Aorta (tissue), 5 donors: ENCODE results near the gene CRMP1. TPM values are rescaled to one million over a fixed set of nuclear protein-coding genes. Genes with fewer than 3 reads are reported as not detected.

Experiments
- ATAC-seq: fragments of 200-7000 bp; cut with Tn5 transposase; one replicate; pipeline ENCODE4 v1.9.1; 2022; ENCODE audit warnings: moderate library complexity; ENCODE audit not compliant: low FRiP score
- DNase-seq, 2 donors: peaks; one replicate each; pipeline ENCODE4 v3.0.0-alpha.2; 2020
- H3K27ac ChIP-seq, 2 donors: one replicate each; pipeline ENCODE4 v1.5.1; 2013; ENCODE audit warnings: low read length in 2 of 2, mild to moderate bottlenecking in 2 of 2, moderate library complexity in 2 of 2, control low read depth in 1 of 2, inconsistent platforms in 1 of 2, low read depth in 1 of 2
- H3K27me3 ChIP-seq, 2 donors: one replicate each; pipeline ENCODE4 v1.6.1; 2013; ENCODE audit warnings: control low read depth in 1 of 2, low read length in 1 of 2, mild to moderate bottlenecking in 1 of 2, moderate library complexity in 1 of 2; ENCODE audit not compliant: insufficient read depth in 2 of 2, control insufficient read depth in 1 of 2
- H3K36me3 ChIP-seq, 2 donors: one replicate each; pipeline ENCODE4 v1.6.1; 2013; ENCODE audit warnings: control low read depth in 1 of 2, low read length in 1 of 2, mild to moderate bottlenecking in 1 of 2; ENCODE audit not compliant: insufficient read depth in 2 of 2, control insufficient read depth in 1 of 2
- H3K4me1 ChIP-seq, 2 donors: one replicate each; pipeline ENCODE4 v1.6.1; 2013; ENCODE audit warnings: low read length in 2 of 2, control low read depth in 1 of 2, mild to moderate bottlenecking in 1 of 2, moderate library complexity in 1 of 2; ENCODE audit not compliant: insufficient read depth in 2 of 2, control insufficient read depth in 1 of 2
- H3K4me3 ChIP-seq, 2 donors: one replicate each; pipeline ENCODE4 v1.5.1; 2013; ENCODE audit warnings: low read length in 2 of 2, control low read depth in 1 of 2, mild to moderate bottlenecking in 1 of 2
- H3K9me3 ChIP-seq: one replicate; pipeline ENCODE4 v1.6.1; 2013; ENCODE audit warnings: mild to moderate bottlenecking, low read length; ENCODE audit not compliant: control insufficient read depth
- WGBS, 2 donors: extraction: QIAGEN DNeasy Blood & Tissue Kit; methylation state at CpG; one replicate each; pipeline ENCODE4 v1.1.7; 2013; 5-methylcytosine and 5-hydroxymethylcytosine counted together
- intact Hi-C, 2 donors: fragments of 100-400 bp; cut with DNase I; formaldehyde crosslinking; loops; one replicate each; pipeline versions ENCODE4 v1.14.2 to v1.15.0; 2022
- long read RNA-seq, 2 donors: library from polyadenylated mRNA; unstranded; transcript quantifications; one replicate each; pipeline ENCODE4 v2.0.0, GENCODE V29; 2020 to 2021
- polyA plus RNA-seq, 2 donors: library from polyadenylated mRNA; stranded (reverse); fragments of 200-250 nt; gene quantifications; one replicate each; pipeline ENCODE4 v1.2.3, GENCODE V29; 2013
- total RNA-seq, 2 donors: library from RNA; stranded (reverse); fragmentation: NEBNext Ultra II Directional; extraction: Animal tissue kit (Norgen Biotek cat#: 25700); gene quantifications; one replicate each; pipeline ENCODE4 v1.2.1, GENCODE V29; 2021
- donor health status: healthy with polysubstance abuse.
- donor health status: Bipolar disorder and iron deficiency.
- donor health status: DM: no; HTN: no; CAD: no.
- donor health status: DM: no; HTN: no; CAD: no.
- donor health status: DM: yes; HTN: yes; CAD: no.

Gene CRMP1
- 1 to 10 TPM in 1 of 2 donors, under 1 TPM in 1; 0.58 to 2.0 TPM for total RNA-seq
- under 1 TPM in 1 of 2 donors, not detected in 1; 0.05 TPM for polyA plus RNA-seq
- long read RNA-seq, donor 1, partial matches to known transcripts, result 0 of 8 reads
- long read RNA-seq, donor 1, other reads (novel, unspliced or antisense), result 8 of 8 reads
- long read RNA-seq, donor 2, partial matches to known transcripts, result 2 of 25 reads
- long read RNA-seq, donor 2, other reads (novel, unspliced or antisense), result 21 of 25 reads

DNA sequence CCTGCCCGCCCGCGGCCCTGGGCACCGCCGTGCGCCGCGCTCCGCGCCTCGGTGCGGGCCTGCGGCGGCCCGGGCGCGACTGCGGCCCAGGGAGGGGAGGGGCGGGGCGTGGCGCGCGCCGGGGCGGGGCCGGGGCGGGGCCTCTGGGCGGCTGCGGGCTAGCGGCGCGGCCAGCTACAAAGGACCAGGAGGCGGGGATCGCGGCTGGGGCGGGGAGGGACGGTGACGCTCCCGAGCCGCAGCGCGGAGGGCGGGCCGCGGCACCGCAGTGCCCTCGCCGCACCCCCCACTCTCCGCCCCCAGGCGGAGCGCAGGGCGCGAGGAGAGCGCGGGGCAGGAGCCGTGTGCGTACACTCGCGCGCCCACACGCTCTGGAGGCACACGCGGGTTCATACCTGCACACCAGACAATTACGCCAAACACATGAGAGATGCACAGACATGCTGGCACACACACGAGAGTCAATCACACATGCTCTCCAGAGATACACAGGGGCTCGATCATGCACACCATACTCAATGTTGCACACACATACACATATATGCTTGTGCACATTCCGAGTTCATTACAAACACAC, at the start of gene CRMP1:
TSS of gene CRMP1 (minus strand) at position 83 of the 577 bp plus-strand sequence. CDS start 117 bp downstream, outside the sequence.
- H3K9me3 ChIP-seq, result peaks cover 5% of the 10 kb centered on the region
- H3K36me3 ChIP-seq, result no peaks in the 10 kb centered on the region
- DNase-seq, result no peak
- no peak within 1 kb of the TSS for H3K4me3 ChIP-seq
- 4 to 5% methylated on average over 29 to 67 of the region's 67 CpGs for WGBS, 2 donors
- no peak within 1 kb of the TSS for H3K27ac ChIP-seq
- intact Hi-C loops, result no loop called here
- ATAC-seq, result no peak
- H3K27me3 ChIP-seq, result peaks cover 0 to 2% of the 10 kb centered on the region in 2 donors
- H3K4me1 ChIP-seq, result no peaks in the 10 kb centered on the region

DNA sequence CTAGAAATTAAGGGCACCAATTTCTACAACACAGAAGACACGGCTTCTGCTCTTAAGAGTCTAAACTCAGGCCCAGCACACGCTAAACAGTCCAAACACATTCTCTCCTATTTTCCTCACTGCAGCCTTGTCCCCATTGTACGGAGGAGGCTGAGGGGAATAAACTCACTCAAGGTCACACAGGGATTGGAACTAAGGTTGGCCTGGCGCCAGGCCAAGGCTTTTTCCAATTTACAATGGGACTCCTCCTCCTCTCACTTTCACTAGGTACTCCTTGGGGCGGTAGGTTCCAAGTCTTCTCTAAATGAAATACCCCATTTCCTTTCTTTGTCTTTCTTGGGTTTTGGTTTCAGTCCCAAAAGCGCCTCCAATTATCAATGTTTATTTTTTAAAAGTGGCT, 48.7 kb upstream of the CRMP1 start:
- H3K4me1 ChIP-seq, result no peaks in the 10 kb centered on the region
- intact Hi-C loops, result no loop called here
- peaks cover 9% of the 10 kb centered on the region for H3K9me3 ChIP-seq
- ATAC-seq, result no peak
- no peaks in the 10 kb centered on the region for H3K27me3 ChIP-seq
- no peak overlapping the region for H3K27ac ChIP-seq
- no peaks in the 10 kb centered on the region for H3K36me3 ChIP-seq
- 53 to 56% methylated on average over 6 of the region's 6 CpGs for WGBS, 2 donors
- no peak for DNase-seq
- H3K4me3 ChIP-seq, result no peak overlapping the region

DNA sequence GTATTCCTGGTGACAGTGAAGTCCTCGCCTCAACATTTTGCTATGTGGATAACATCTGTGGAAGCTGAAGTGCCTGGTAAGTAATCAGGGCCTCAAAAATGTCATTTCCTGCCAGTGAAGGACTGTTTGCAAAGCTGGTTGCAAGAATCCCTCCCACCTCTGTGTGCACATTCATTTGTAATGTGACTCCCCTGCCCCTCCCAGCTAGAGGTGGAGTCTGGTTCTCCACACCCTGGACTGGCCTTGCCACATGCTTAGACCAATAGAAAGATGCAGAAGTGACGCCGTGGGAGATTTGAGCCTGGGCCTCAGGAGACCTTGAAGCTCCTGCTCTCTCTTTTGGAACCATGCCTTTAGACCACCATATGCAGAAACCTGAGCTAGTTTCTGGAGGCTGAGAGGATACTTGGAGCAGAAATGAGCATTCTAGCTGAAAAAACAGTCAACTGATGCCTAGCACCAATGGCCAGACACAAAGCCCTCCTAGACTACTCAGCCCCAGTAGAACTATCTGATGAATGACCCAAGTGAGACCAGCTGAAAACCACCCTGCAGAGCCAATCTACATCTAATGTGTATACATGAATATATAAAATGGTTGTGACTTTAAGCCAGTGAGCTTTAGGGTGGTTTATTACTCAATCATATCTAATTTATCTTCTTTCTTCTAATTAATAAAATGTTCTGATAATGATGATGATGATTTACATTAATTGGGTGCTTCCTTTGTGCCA, 47.8 kb upstream of the CRMP1 start:
- Histone ChIP-seq H3K9me3 (peaks cover 9% of the 10 kb centered on the region), H3K4me1 (no peaks in the 10 kb centered on the region), H3K27ac (no peak overlapping the region), H3K4me3 (no peak overlapping the region), H3K27me3 (no peaks in the 10 kb centered on the region), H3K36me3 (no peaks in the 10 kb centered on the region)
- DNase-seq, result no peak
- intact Hi-C loops, result no loop called here
- 35 to 47% methylated on average over 3 of the region's 3 CpGs for WGBS, 2 donors
- no peak for ATAC-seq

GRCh38 chr4:5933996-5934831, 41.3 kb upstream of the CRMP1 start:
- intact Hi-C loops, result no loop called here
- Histone ChIP-seq H3K4me3 (no peak overlapping the region), H3K9me3 (no peaks in the 10 kb centered on the region), H3K36me3 (no peaks in the 10 kb centered on the region), H3K27me3 (no peaks in the 10 kb centered on the region), H3K4me1 (no peaks in the 10 kb centered on the region), H3K27ac (no peak overlapping the region)
- WGBS, 2 donors, result 65 to 70% methylated on average over 16 of the region's 16 CpGs
- DNase-seq (no peak), ATAC-seq (no peak)

DNA sequence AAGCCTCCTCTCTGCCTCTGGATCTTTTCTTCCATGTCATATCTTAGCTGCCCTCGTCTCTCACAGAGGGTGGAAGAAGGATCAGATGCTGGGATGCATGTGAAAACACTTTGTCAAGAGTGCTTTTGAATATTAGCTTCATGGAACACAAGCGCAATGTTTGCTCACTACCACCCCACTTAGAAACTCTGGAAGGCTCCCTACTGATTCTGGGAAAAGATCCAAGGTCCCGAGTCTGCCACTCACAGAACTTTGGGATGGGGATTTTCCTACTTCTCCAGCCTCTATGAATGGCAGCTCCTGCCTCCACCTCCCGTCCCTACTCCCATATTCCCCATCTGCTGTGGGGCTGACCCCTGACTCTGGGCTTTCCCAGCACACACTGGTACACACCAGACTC, 40.2 kb upstream of the CRMP1 start:
- H3K27ac ChIP-seq, result no peak overlapping the region
- H3K9me3 ChIP-seq, result no peaks in the 10 kb centered on the region
- no peaks in the 10 kb centered on the region for H3K27me3 ChIP-seq
- H3K4me3 ChIP-seq, result no peak overlapping the region
- DNase-seq (no peak), ATAC-seq (no peak)
- H3K4me1 ChIP-seq, result no peaks in the 10 kb centered on the region
- H3K36me3 ChIP-seq, result no peaks in the 10 kb centered on the region
- 25 to 26% methylated on average over 4 of the region's 4 CpGs for WGBS, 2 donors
- intact Hi-C loops, result no loop called here

DNA sequence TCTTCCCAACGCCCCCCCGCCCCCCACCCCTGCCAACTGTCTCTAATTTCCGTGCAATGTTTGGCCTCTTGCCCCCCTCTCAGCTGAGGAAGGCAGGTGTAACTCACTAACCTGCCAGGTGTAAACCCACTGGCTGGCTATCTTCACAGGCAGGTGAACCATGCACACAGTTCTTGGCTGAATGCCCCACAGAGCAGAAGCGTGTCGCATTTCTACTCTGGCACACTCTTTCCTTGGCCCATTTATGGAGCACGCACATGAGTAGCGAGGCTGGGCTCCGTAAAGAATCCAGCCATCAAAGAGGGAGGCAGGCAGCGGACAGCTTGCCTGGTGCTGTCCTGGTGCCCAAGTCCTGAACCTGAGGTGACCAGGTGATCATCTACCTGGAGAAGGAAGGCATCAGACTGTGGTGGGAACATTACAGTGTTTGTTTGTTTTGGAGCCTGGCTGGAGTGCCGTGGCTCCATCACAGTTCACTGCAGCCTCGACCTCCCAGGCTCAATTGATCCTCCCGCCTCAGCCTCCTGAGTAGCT, 39.2 kb upstream of the CRMP1 start:
- intact Hi-C loops, result no loop called here
- WGBS, 2 donors, result 55 to 67% methylated on average over 12 of the region's 12 CpGs
- H3K4me1 ChIP-seq, result no peaks in the 10 kb centered on the region
- H3K27ac ChIP-seq, result no peak overlapping the region
- no peaks in the 10 kb centered on the region for H3K36me3 ChIP-seq
- no peaks in the 10 kb centered on the region for H3K9me3 ChIP-seq
- no peak for ATAC-seq
- no peaks in the 10 kb centered on the region for H3K27me3 ChIP-seq
- DNase-seq, result no peak
- H3K4me3 ChIP-seq, result no peak overlapping the region

- DNase-seq, result no peak
- H3K4me1 ChIP-seq, result no peaks in the 10 kb centered on the region
- ATAC-seq, result no peak
- H3K36me3 ChIP-seq, result no peaks in the 10 kb centered on the region
- no peak overlapping the region for H3K27ac ChIP-seq
- no peaks in the 10 kb centered on the region for H3K9me3 ChIP-seq
- H3K27me3 ChIP-seq, result no peaks in the 10 kb centered on the region
- WGBS, 2 donors, result 38 to 46% methylated on average over 9 of the region's 9 CpGs
- no peak overlapping the region for H3K4me3 ChIP-seq
- intact Hi-C loops, result no loop called here
Measured at GRCh38 chr4:5931526-5931925, 38.6 kb upstream of the CRMP1 start.

DNA sequence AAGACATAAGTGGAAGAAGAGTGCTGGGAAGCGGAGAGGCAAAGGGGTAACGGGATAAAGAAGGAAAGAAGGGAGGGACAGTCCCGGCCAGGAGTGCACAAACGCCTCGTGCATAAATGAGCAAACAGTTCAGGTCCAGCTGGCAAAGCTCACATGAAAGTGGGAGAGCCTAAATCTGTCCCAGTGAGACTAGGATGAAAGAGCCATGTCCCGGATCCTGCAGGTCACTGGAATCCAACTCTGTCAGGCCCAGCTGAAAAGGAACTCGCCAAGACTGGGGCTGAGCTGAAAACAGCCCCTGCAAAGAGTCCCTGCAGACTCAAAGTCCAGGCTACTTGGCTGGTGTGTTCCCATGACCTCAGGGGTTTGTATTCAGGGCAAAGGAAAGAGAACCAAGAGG, 38.0 kb upstream of the CRMP1 start:
- H3K27me3 ChIP-seq, result no peaks in the 10 kb centered on the region
- 52 to 61% methylated on average over 7 of the region's 7 CpGs for WGBS, 2 donors

More for the DNA sequence above, 38.0 kb upstream of the CRMP1 start:
- no peak for DNase-seq
- intact Hi-C loops, result no loop called here
- H3K36me3 ChIP-seq, result no peaks in the 10 kb centered on the region
- H3K9me3 ChIP-seq, result no peaks in the 10 kb centered on the region
- no peak overlapping the region for H3K4me3 ChIP-seq
- ATAC-seq, result no peak
- H3K4me1 ChIP-seq, result no peaks in the 10 kb centered on the region
- no peak overlapping the region for H3K27ac ChIP-seq
